Measurements from ENCODE around the gene USP2.

USP2 gene

DNA sequence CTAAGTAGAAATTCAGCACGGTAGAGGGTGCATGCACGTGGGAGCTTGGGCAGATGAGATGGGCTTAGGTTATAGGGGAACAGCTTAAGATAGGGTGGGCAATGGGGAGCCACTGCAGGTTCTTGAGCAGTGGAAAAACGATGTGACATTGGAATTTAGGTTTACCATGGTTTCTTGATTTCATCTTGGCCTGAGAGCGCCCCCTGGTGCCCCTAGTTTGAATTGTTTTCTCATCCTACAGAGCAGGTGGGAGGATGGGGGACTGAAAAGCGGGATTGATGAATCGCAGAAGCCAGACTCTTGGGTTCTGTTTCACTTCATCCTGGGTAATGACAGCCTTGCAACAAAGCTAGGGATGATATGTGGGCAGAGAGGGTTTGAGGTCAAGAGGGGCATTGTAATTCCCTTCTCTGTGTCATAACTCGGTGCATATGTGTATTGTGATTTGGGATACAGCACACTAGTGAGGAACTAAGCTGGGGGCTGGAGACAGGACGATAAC, 57.9 kb downstream of the USP2 start:
- peak; percentile 76 for DNase-seq (ENCODE audit: low spot score)

GRCh38 chr11:119322921-119323531, 58.5 kb downstream of the USP2 start:
- DNase-seq (ENCODE audit: low spot score), result no peak

DNA sequence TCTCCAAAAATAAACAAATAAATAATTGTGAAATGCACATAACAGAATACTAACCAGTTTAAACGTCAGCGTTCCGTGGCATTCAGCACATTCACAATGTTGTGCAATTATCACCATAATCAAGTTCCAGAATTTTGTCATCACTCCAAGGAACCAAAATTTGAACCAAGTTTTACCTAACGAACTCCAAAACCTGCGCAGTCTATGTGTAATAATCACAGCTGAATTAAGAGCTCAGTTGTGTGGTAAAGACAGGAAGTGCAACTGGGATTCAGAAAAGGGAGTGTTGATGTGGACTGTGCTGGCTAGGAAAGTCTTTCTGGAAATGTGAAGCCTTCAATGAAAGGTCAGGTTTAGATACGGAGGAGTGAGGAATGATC, 59.1 kb downstream of the USP2 start:
- no peak for DNase-seq (ENCODE audit: low spot score)

- DNase-seq (ENCODE audit: low spot score), result peak; percentile 67
These were observed 60.5 kb downstream of the USP2 start for GRCh38 chr11:119320776-119321524.

- no peak for DNase-seq (ENCODE audit: low spot score)
These were observed 61.2 kb downstream of the USP2 start for GRCh38 chr11:119320240-119320775.

GRCh38 chr11:119319700-119320239, 61.7 kb downstream of the USP2 start:
- DNase-seq (ENCODE audit: low spot score), result no peak

DNA sequence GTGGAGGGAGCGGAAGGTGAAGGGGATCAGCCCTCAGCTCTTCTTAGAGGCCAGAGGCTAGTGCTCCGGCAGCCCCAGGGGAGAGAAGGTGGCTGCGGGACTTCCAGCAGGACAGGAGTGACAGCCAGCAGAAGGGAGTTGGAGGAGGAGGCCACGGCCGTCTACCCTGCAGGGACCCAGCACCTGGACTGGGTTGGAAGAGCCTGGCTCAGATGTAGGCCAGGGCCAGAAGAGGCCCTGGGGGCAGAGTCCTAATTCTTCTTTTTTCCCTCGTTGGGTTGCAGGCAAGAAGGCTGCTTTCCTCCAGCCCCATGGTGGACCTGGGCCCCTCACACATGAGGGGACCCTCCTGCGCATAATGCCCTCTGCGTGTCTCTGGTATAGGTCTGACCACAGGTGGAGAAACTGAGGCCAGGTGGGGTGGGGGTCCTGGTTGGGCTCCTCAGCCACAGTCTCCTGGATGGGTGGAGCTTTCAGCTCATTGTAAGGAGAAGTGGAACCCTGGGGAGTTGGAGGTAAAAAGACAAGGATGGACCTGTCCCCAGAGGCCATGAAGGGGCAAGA, 62.3 kb downstream of the USP2 start:
- DNase-seq (ENCODE audit: low spot score), result no peak

GRCh38 chr11:119318240-119319135, 63.0 kb downstream of the USP2 start:
- peak; percentile 77 for DNase-seq (ENCODE audit: low spot score)

- DNase-seq (ENCODE audit: low spot score), result no peak
These were observed 63.8 kb downstream of the USP2 start for GRCh38 chr11:119317592-119318239.

GRCh38 chr11:119316729-119317591, 64.5 kb downstream of the USP2 start, which contains the start of gene MCAM:
TSS of gene MCAM (minus strand) at chr11:119317130. CDS start at chr11:119317101, 29 bp downstream.
- DNase-seq (ENCODE audit: low spot score), result peak; percentile 60

DNA sequence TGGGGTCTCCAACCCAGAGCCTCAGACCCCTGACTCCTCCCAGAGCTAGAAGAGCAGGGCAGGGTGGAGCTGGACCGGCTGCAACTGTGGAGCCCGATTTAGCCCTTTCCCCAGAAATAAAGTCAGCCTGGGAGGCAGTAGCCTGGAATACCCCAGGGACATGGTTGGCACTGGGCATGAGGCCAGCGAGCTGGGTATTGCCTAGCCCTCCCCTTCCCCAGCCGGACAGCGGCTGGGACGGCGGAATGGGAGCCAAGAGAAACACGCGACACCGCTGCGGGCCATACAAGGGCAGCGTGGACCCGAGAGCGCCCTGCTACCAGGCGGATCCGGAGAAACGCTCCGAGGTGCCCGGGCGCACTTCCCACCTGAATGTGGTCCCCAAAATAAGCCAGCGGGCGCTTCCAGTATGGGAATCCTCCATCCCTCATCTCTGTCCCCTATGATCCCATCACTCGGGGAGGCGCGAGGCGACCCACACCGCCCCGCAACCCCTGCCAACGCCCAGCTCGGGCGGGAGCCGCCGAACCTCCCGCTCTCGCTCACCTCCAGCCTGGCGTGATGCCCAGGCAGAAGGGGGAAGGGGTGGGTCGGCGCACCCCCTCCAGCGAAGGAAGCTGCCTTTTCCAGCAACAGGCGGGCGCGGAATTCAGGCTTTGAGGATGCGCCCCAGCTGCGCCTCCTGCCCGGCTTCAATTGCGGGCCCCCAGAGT, 65.3 kb downstream of the USP2 start:
- DNase-seq (ENCODE audit: low spot score), result peak; percentile 55

DNA sequence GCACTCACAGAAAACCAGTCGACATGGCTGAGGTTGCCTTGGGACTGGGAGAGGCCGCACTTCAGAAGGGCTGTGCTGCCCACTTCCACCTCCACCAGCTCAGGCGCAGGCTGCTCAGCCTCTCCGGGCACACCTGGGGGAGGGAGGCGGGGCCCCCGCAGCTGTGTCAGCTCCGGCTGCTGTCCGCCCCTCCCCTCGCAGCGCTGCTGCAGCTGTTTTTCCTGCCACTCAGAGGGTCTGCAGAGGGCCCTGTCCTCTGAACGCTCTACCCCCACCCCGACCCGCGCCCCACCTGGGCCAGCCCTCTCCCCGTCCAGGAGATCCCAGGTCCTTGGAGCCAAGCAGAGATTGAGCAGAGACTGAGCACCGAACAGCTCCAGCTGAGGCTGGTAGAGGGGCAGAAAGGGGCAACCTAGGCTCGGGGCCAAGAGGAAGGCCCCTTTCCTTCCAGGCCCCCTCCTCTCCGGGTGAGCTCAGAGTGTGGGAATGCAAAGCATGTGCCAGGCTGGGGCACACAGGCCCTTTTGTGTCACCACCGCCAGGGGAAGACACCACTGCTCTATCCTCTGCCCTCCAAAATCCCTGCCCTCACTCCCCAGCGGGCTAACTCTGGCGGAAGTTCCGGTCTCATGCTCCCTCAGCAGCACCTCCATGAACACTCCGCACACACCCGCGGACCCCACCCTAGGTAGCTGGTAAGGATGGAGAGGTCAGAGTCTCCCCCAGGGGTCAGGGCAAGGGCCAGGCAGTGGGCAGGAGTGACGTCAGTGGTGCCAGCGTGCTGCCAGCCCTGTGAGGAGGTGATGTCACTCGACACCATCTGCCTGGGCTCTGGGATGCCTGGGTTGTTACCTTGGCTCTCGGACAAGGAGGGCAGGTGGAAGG, 66.1 kb downstream of the USP2 start:
- DNase-seq (ENCODE audit: low spot score), result peak; percentile 86

DNA sequence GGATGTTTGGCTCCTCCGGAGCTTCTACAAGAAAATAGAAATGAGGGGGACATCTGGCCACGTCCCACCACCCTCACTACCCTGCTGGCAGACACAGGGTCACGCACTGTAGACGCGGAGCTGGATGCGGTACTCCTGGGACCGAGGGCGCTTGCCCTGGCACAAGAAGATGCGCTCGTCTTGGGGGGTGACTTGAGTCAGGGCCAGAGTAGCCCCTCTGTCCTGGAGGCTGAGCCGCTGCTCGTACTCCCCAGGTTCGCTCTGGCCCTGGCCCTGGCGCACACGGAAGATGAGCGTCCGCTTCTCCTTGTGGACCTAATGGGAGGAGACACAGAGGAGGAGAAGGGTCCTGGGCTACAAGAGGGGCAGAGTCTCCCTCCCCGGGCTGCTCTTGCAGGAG, 66.8 kb downstream of the USP2 start:
- no peak for DNase-seq (ENCODE audit: low spot score)

DNA sequence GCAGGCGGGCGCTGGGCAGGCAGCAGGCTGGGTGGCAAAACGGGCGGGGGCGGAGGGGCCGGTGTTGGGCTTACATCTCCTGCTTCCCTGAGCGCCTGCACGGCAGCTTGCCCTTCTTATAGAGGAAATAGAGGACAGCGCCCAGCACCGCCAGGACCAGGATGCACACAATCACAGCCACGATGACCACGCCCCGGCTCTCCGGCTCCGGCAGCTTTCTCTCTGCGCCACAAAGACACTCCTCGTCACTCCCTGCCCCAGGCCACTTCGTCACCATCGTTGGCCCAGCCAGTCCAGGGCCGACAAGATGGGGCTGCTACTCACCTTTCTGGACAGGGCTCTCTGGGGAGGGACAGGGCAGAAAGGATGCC, 70.8 kb downstream of the USP2 start:
- DNase-seq (ENCODE audit: low spot score), result no peak

- no peak for DNase-seq (ENCODE audit: low spot score)
These were observed 71.4 kb downstream of the USP2 start for GRCh38 chr11:119309953-119310681.

- DNase-seq (ENCODE audit: low spot score), result no peak
These were observed 72.1 kb downstream of the USP2 start for GRCh38 chr11:119309411-119309810.

GRCh38 chr11:119307974-119308373, 73.5 kb downstream of the USP2 start:
- no peak for DNase-seq (ENCODE audit: low spot score)

DNA sequence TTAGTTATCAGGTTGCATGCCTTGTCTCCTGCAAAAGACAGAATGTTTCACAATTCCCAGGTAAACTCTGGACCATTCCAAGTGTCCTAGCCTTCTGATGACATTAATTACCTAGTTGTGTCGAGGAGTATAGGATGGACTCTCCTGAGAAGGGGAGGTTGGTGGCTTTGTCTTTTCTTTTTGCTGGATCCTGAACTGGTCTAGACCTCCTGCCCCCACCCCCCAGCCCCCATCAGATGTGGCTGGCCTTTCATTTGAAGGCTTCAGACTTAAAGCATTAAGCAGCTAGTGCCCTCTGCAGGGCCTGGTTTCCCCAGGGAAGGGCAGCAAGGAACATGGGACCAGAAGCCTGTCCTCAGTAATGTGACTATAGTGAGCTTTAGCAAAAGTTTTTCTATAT, 74.3 kb downstream of the USP2 start:
- no peak for DNase-seq (ENCODE audit: low spot score)

All from kidney tubule cell (primary cell).